Measurements from ENCODE around the gene HSPG2. TPM values are rescaled to one million over a fixed set of nuclear protein-coding genes. Genes with fewer than 3 reads are reported as not detected.

The HSPG2 gene
- total and polyA plus RNA-seq, 4 experiments from 2014 or later, result 1.2 TPM; not detected in 2

DNA sequence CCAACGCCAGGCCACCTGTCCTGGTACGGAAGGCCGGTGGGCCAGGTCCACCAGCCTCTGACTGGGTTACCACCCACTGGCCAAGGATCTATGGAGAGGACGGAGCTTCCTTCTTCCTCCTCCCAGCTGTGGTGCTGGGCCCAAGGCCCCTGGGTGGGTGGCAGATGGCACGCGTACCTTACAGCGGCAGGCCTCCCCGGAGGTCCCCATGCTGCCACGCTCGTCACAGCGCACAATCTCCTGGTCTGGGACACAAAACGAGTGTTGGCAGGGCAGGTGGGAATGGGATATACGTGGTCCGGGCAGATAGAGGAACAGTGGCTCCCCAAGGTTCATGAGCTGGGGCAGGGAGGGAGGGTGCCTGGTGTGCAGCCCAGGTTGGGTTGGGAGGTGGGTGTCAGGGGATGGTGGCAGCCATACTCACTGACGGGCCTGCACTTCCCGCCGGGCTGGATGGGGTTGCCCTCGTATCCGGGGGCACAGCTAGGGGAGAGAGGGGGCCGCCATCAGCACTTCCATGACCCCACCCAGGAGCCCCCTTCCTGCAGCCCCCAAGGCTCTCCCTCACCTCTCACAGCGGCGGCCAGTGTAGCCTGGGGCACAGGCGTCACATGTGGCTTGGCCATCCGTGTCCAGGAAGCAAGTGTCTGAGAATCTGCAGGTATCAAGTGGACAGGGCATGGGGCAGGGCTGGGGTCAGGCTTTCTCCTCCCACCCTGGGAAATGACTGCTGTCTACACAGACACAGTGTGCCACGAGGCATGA lies 58.9 kb downstream of the HSPG2 start:
- no peaks in the 10 kb centered on the region for H3K27me3 Mint-ChIP-seq
- no peak overlapping the region for H3K27ac ChIP-seq (ENCODE audit: low read depth, low read length)
- intact Hi-C loops (cut with micrococcal nuclease), result no loop called here
- H3K4me3 ChIP-seq (ENCODE audit: low read length in 2 of 2), result no peak overlapping the region
- H3K9me3 Mint-ChIP-seq, result no peaks in the 10 kb centered on the region
- DNase-seq, result no peak
- no peak overlapping the region for H3K4me3 Mint-ChIP-seq
- H3K4me1 Mint-ChIP-seq, result no peaks in the 10 kb centered on the region
- no peak overlapping the region for H3K27ac Mint-ChIP-seq
- no peaks in the 10 kb centered on the region for H3K36me3 Mint-ChIP-seq
- no peaks in the 10 kb centered on the region for H3K27me3 ChIP-seq (ENCODE audit: insufficient read depth, low read length)
- no peaks in the 10 kb centered on the region for H3K4me1 ChIP-seq (ENCODE audit: insufficient read depth, low read length)
- no peaks in the 10 kb centered on the region for H3K36me3 ChIP-seq (ENCODE audit: insufficient read depth, low read length)
- no peaks in the 10 kb centered on the region for H3K9me3 ChIP-seq (ENCODE audit: control insufficient read depth in 1 of 2, low read length in 2 of 2)
- POLR2A ChIA-PET (ENCODE audit: partially characterized antibody), result no interaction called here
- CTCF ChIA-PET (ENCODE audit: partially characterized antibody), result interaction anchor here (1.3 kb wide), 1 partner anchor 25 kb away, joined by 3 read pairs; no protein-coding TSS in a partner anchor

GRCh38 chr1:21876267-21876666 lies 60.8 kb downstream of the HSPG2 start:
- Mint-ChIP-seq H3K9me3 (no peaks in the 10 kb centered on the region), H3K4me1 (no peaks in the 10 kb centered on the region), H3K27ac (no peak overlapping the region), H3K36me3 (no peaks in the 10 kb centered on the region), H3K4me3 (no peak overlapping the region), H3K27me3 (peaks cover 0 to 3% of the 10 kb centered on the region in 2 donors)
- Histone ChIP-seq H3K27ac (ENCODE audit: low read depth, low read length) (no peak overlapping the region), H3K36me3 (ENCODE audit: insufficient read depth, low read length) (no peaks in the 10 kb centered on the region), H3K4me3 (ENCODE audit: low read length in 2 of 2) (no peak overlapping the region), H3K9me3 (ENCODE audit: control insufficient read depth in 1 of 2, low read length in 2 of 2) (no peaks in the 10 kb centered on the region), H3K27me3 (ENCODE audit: insufficient read depth, low read length) (no peaks in the 10 kb centered on the region), H3K4me1 (ENCODE audit: insufficient read depth, low read length) (no peaks in the 10 kb centered on the region)
- intact Hi-C loops (cut with micrococcal nuclease), result no loop called here
- no peak for DNase-seq
- ChIA-PET CTCF (ENCODE audit: partially characterized antibody) (no interaction called here), POLR2A (ENCODE audit: partially characterized antibody) (no interaction called here)

- no peak overlapping the region for H3K27ac Mint-ChIP-seq
- no peak overlapping the region for H3K4me3 Mint-ChIP-seq
- H3K36me3 Mint-ChIP-seq, result no peaks in the 10 kb centered on the region
- H3K27me3 Mint-ChIP-seq, result peaks cover 0 to 3% of the 10 kb centered on the region in 2 donors
- H3K36me3 ChIP-seq (ENCODE audit: insufficient read depth, low read length), result no peaks in the 10 kb centered on the region
- POLR2A ChIA-PET (ENCODE audit: partially characterized antibody), result no interaction called here
- CTCF ChIA-PET (ENCODE audit: partially characterized antibody), result no interaction called here
- no peak overlapping the region for H3K4me3 ChIP-seq (ENCODE audit: low read length in 2 of 2)
- no peaks in the 10 kb centered on the region for H3K4me1 Mint-ChIP-seq
- H3K27me3 ChIP-seq (ENCODE audit: insufficient read depth, low read length), result no peaks in the 10 kb centered on the region
- no peaks in the 10 kb centered on the region for H3K9me3 ChIP-seq (ENCODE audit: control insufficient read depth in 1 of 2, low read length in 2 of 2)
- DNase-seq, result no peak
- H3K27ac ChIP-seq (ENCODE audit: low read depth, low read length), result no peak overlapping the region
- no peaks in the 10 kb centered on the region for H3K4me1 ChIP-seq (ENCODE audit: insufficient read depth, low read length)
- H3K9me3 Mint-ChIP-seq, result no peaks in the 10 kb centered on the region
- intact Hi-C loops (cut with micrococcal nuclease), result no loop called here
Observed at GRCh38 chr1:21875621-21876063, 61.5 kb downstream of the HSPG2 start.

- Histone ChIP-seq H3K4me3 (ENCODE audit: low read length in 2 of 2) (no peak overlapping the region), H3K4me1 (ENCODE audit: insufficient read depth, low read length) (no peaks in the 10 kb centered on the region), H3K27me3 (ENCODE audit: insufficient read depth, low read length) (no peaks in the 10 kb centered on the region), H3K9me3 (ENCODE audit: control insufficient read depth in 1 of 2, low read length in 2 of 2) (no peaks in the 10 kb centered on the region), H3K36me3 (ENCODE audit: insufficient read depth, low read length) (no peaks in the 10 kb centered on the region), H3K27ac (ENCODE audit: low read depth, low read length) (no peak overlapping the region)
- DNase-seq, result no peak
- Mint-ChIP-seq H3K27ac (no peak overlapping the region), H3K27me3 (peaks cover 0 to 3% of the 10 kb centered on the region in 2 donors), H3K36me3 (no peaks in the 10 kb centered on the region), H3K9me3 (no peaks in the 10 kb centered on the region), H3K4me3 (no peak overlapping the region), H3K4me1 (no peaks in the 10 kb centered on the region)
- POLR2A ChIA-PET (ENCODE audit: partially characterized antibody), result no interaction called here
- CTCF ChIA-PET (ENCODE audit: partially characterized antibody), result no interaction called here
- intact Hi-C loops (cut with micrococcal nuclease), result no loop called here
Observed at GRCh38 chr1:21874778-21875547, 62.1 kb downstream of the HSPG2 start.

DNA sequence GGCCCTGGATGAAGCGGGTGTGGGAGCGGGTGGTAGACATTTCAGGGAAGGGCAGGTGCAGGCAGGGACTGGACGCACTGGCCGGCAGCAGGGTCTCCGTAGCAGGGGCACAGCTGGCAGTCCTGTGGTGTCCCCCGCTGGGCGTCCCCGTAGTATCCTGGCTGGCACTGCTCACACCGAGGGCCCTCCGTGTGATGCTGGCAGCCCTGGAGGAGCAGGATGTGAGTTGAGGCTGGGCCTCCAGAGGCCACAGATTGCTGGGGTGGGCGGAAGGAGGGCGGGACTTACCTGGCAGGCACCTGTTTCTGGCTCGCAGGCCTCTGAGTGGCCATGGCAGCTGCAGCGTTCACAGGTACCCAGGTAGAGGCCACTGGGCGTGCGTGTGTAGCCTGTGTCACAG lies 62.8 kb downstream of the HSPG2 start:
- Mint-ChIP-seq H3K4me1 (no peaks in the 10 kb centered on the region), H3K36me3 (no peaks in the 10 kb centered on the region), H3K27ac (no peak overlapping the region), H3K4me3 (no peak overlapping the region), H3K9me3 (no peaks in the 10 kb centered on the region), H3K27me3 (peaks cover 0 to 3% of the 10 kb centered on the region in 2 donors)
- no peak overlapping the region for H3K27ac ChIP-seq (ENCODE audit: low read depth, low read length)
- H3K9me3 ChIP-seq (ENCODE audit: control insufficient read depth in 1 of 2, low read length in 2 of 2), result no peaks in the 10 kb centered on the region
- no peaks in the 10 kb centered on the region for H3K27me3 ChIP-seq (ENCODE audit: insufficient read depth, low read length)
- no peak for DNase-seq
- no peaks in the 10 kb centered on the region for H3K36me3 ChIP-seq (ENCODE audit: insufficient read depth, low read length)
- CTCF ChIA-PET (ENCODE audit: partially characterized antibody), result no interaction called here
- intact Hi-C loops (cut with micrococcal nuclease), result no loop called here
- no peak overlapping the region for H3K4me3 ChIP-seq (ENCODE audit: low read length in 2 of 2)
- no peaks in the 10 kb centered on the region for H3K4me1 ChIP-seq (ENCODE audit: insufficient read depth, low read length)
- POLR2A ChIA-PET (ENCODE audit: partially characterized antibody), result no interaction called here

GRCh38 chr1:21873761-21874160 lies 63.3 kb downstream of the HSPG2 start:
- no peak overlapping the region for H3K4me3 Mint-ChIP-seq
- CTCF ChIA-PET (ENCODE audit: partially characterized antibody), result no interaction called here
- H3K36me3 Mint-ChIP-seq, result no peaks in the 10 kb centered on the region
- peaks cover 0 to 3% of the 10 kb centered on the region in 2 donors for H3K27me3 Mint-ChIP-seq
- H3K27me3 ChIP-seq (ENCODE audit: insufficient read depth, low read length), result no peaks in the 10 kb centered on the region
- H3K27ac Mint-ChIP-seq, result no peak overlapping the region
- intact Hi-C loops (cut with micrococcal nuclease), result no loop called here
- H3K4me1 ChIP-seq (ENCODE audit: insufficient read depth, low read length), result no peaks in the 10 kb centered on the region
- H3K36me3 ChIP-seq (ENCODE audit: insufficient read depth, low read length), result no peaks in the 10 kb centered on the region
- H3K4me3 ChIP-seq (ENCODE audit: low read length in 2 of 2), result no peak overlapping the region
- no peaks in the 10 kb centered on the region for H3K9me3 Mint-ChIP-seq
- H3K9me3 ChIP-seq (ENCODE audit: control insufficient read depth in 1 of 2, low read length in 2 of 2), result no peaks in the 10 kb centered on the region
- POLR2A ChIA-PET (ENCODE audit: partially characterized antibody), result no interaction called here
- peaks cover 0 to 1% (median 0%) of the 10 kb centered on the region in 4 donors for H3K4me1 Mint-ChIP-seq
- no peak overlapping the region for H3K27ac ChIP-seq (ENCODE audit: low read depth, low read length)
- no peak for DNase-seq

- no peaks in the 10 kb centered on the region for H3K36me3 ChIP-seq (ENCODE audit: insufficient read depth, low read length)
- intact Hi-C loops (cut with micrococcal nuclease), result no loop called here
- Mint-ChIP-seq H3K4me1 (peaks cover 0 to 1% (median 0%) of the 10 kb centered on the region in 4 donors), H3K27me3 (peaks cover 0 to 3% of the 10 kb centered on the region in 2 donors), H3K4me3 (no peak overlapping the region), H3K27ac (no peak overlapping the region), H3K36me3 (no peaks in the 10 kb centered on the region), H3K9me3 (no peaks in the 10 kb centered on the region)
- H3K27me3 ChIP-seq (ENCODE audit: insufficient read depth, low read length), result no peaks in the 10 kb centered on the region
- H3K27ac ChIP-seq (ENCODE audit: low read depth, low read length), result no peak overlapping the region
- H3K9me3 ChIP-seq (ENCODE audit: control insufficient read depth in 1 of 2, low read length in 2 of 2), result no peaks in the 10 kb centered on the region
- CTCF ChIA-PET (ENCODE audit: partially characterized antibody), result no interaction called here
- POLR2A ChIA-PET (ENCODE audit: partially characterized antibody), result no interaction called here
- no peak for DNase-seq
- no peaks in the 10 kb centered on the region for H3K4me1 ChIP-seq (ENCODE audit: insufficient read depth, low read length)
- no peak overlapping the region for H3K4me3 ChIP-seq (ENCODE audit: low read length in 2 of 2)
Observed at GRCh38 chr1:21873174-21873573, 63.9 kb downstream of the HSPG2 start.

All from CD4-positive, alpha-beta memory T cell (primary cell).